Measurements from ENCODE around the gene DRD3.

- no peak for TF ChIP-seq POLR2A (IDR thresholded peaks at IDR 0.05)
- TF ChIP-seq CTCF (IDR thresholded peaks at IDR 0.05), result no peak
These were observed 7.6 kb upstream of the DRD3 start for GRCh38 chr3:114186501-114186900.

Measured in body of pancreas (tissue), 4 donors.